ENCODE results near the gene KCNH4.
"Not testable (repeated sequence)": the region's sequence is repeated elsewhere in the genome, so short reads cannot be mapped to it uniquely, and the experiment has no call there.

Gene KCNH4

DNA sequence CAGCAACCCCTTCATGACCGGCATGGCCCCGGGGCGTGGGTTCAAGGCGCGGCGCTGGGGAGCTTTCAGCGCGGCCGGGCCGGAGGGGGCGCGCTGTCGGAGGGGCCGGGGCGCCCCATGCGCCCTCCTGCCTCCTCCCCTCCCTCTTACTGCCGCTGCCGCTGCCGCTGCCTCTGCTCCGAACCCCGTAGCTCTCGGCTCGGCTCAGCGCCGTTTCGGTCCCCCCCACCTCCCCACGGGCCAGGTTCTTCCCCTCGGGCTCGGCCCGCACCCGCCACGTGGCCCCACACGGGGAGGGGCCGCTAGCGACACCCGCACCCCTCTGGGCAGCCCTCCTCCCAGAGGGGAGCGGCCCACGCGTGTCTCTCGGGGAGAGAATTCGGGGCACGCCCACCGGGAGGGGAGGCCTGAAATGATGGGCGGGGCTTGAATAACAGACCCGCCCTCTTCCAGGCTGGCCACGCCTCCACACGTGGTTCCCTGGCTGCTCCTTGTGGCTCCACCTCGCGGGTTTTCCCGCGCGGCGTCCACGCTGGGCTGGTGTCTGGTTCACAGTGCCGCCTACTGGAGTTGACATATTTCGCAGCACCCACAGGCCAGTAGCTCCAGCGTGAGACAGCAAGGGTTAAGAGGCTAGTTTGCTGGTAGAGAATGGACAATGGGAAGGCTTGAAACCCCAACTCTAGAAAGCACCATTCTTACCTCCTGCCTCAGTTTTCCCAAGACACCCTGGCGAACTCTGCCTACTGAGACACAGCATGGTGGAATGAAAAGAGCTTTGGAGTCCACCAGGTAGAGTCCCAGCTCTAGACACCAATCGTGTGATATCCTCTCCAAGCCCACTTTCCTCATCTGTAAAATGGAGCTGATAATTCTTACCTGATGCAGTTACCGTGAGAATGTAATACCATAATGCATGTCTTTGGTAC, at the start of gene KCNH4:
Gene KCNH4 (minus strand): TSS at position 221 of the 929 bp plus-strand sequence. CDS start 197 bp downstream, at position 24.
- DNase-seq (ENCODE audit: low spot score in 2 of 2) (peak; percentile 82 to 84), ATAC-seq (ENCODE audit: low read depth) (peak; percentile 58)
- no peaks in the 10 kb centered on the region for H3K27me3 Mint-ChIP-seq
- no peaks in the 10 kb centered on the region for H3K9me3 Mint-ChIP-seq
- H3K4me1 Mint-ChIP-seq: peaks cover 36% of the 10 kb centered on the region
- no peaks in the 10 kb centered on the region for H3K36me3 Mint-ChIP-seq
- peak within 1 kb of the TSS; percentile 50 for H3K27ac Mint-ChIP-seq
- peak within 1 kb of the TSS; percentile 79 for H3K4me3 Mint-ChIP-seq

DNA sequence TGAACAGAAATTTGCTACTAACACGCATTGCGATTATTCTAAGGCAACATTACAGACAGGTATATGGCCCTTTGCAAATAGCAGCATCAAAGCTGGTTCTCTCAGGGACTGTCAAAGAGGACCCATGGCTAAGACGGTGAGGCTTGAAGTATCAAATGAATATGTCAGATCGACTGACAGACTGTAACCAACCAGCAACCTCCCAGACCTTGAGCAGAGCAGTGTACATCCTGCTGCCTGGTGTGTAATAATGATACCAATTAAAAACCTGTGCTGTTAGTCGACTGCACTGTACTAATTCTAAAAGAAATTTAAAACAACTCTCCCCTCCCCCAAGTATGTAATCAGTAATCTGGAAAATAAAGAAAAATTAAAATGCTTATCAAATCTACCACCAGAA, 49.3 kb upstream of the KCNH4 start:
- peaks cover 2% of the 10 kb centered on the region for H3K4me1 Mint-ChIP-seq
- peaks cover 2% of the 10 kb centered on the region for H3K36me3 Mint-ChIP-seq
- no peaks in the 10 kb centered on the region for H3K9me3 Mint-ChIP-seq
- DNase-seq (ENCODE audit: low spot score in 2 of 2): no peak
- no peak for ATAC-seq (ENCODE audit: low read depth)
- H3K27me3 Mint-ChIP-seq: no peaks in the 10 kb centered on the region
- no peak overlapping the region for H3K27ac Mint-ChIP-seq
- no peak overlapping the region for H3K4me3 Mint-ChIP-seq

DNA sequence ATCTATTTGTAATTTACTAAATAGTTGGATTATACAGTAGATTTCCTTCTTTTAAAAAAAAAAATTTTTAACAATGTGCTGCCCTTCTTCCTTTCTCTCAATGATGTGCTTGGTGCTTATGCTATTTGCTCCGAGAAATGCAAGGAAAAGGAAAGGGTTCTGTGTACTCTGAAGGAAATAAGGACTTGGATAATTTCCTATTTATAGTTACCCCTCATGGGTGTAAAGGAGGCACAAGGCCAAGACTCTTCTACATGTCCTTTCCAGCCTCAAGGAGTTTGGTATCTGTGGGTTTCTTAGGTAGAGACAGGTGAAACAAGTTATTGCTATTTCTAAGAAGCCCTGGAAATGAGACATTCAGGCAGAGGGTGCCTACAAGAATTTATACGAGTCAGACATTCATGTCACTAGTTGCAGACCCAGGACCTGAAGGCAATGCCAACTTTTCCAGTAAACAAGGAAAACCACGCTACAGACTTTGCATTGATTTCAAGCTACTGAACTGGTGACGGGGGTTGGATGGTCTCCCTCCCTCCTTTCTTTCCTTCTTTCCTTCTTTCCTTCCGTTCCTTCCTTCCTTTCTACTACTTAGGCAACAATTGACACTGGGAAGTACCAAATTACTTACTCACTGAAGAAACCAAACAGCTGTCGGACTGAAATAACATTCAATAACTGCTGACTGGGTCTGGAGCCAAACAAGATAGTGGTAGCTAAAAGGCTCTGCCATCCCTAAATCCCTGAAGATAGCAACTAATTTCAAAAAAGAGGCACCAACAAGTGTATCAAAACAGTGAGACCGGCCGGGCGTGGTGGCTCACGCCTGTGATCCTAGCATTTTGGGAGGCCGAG, 47.1 kb upstream of the KCNH4 start:
- ATAC-seq (ENCODE audit: low read depth) (no peak), DNase-seq (ENCODE audit: low spot score in 2 of 2) (no peak)
- Mint-ChIP-seq H3K27me3 (no peaks in the 10 kb centered on the region), H3K4me1 (no peaks in the 10 kb centered on the region), H3K36me3 (peaks cover 9% of the 10 kb centered on the region), H3K9me3 (no peaks in the 10 kb centered on the region), H3K4me3 (no peak overlapping the region), H3K27ac (peak overlapping the region; percentile 38)

DNA sequence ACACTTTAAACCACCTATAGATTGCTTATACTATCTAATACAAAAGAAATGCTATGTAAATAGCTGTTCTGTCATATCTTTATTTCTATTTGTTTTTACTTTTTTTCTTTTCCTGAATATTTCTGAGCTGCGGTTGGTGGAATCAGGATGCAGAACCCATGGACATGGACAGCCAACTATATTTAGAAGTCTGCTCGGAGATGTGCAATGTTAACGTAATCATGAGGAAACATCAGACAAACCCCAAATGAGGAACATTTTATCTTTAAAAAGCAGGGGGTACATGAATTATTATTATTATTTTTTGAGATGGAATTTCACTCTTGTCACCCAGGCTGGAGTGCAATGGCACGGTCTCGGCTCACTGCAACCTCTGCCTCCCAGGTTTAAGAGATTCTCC, 44.7 kb upstream of the KCNH4 start:
- Mint-ChIP-seq H3K27ac (no peak overlapping the region), H3K27me3 (no peaks in the 10 kb centered on the region), H3K4me3 (no peak overlapping the region), H3K4me1 (peaks cover 6% of the 10 kb centered on the region), H3K36me3 (peaks cover 15% of the 10 kb centered on the region), H3K9me3 (no peaks in the 10 kb centered on the region)
- DNase-seq (ENCODE audit: low spot score in 2 of 2) (no peak), ATAC-seq (ENCODE audit: low read depth) (no peak)

DNA sequence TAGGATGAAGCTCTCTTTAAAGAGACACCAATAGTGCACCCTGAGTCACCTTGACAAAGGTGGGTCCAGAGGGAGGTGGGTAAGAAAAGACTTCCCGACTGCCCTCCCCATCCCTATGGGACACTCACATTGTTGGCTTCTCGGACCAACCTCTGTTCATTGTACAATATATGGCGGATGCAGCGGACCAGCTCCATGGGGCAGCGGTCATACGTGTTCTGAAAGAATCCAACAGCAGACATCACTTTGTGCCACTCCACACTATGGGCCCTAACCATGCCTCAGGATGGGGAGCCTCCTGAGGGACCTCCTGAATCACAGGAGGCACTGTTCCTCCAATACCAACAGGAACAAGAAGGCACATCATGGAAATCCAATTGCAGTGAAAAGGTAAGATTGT, 43.7 kb upstream of the KCNH4 start:
- Mint-ChIP-seq H3K27ac (no peak overlapping the region), H3K36me3 (peaks cover 15% of the 10 kb centered on the region), H3K4me3 (no peak overlapping the region), H3K9me3 (no peaks in the 10 kb centered on the region), H3K27me3 (no peaks in the 10 kb centered on the region), H3K4me1 (peaks cover 6% of the 10 kb centered on the region)
- DNase-seq (ENCODE audit: low spot score in 2 of 2) (no peak), ATAC-seq (ENCODE audit: low read depth) (no peak)

DNA sequence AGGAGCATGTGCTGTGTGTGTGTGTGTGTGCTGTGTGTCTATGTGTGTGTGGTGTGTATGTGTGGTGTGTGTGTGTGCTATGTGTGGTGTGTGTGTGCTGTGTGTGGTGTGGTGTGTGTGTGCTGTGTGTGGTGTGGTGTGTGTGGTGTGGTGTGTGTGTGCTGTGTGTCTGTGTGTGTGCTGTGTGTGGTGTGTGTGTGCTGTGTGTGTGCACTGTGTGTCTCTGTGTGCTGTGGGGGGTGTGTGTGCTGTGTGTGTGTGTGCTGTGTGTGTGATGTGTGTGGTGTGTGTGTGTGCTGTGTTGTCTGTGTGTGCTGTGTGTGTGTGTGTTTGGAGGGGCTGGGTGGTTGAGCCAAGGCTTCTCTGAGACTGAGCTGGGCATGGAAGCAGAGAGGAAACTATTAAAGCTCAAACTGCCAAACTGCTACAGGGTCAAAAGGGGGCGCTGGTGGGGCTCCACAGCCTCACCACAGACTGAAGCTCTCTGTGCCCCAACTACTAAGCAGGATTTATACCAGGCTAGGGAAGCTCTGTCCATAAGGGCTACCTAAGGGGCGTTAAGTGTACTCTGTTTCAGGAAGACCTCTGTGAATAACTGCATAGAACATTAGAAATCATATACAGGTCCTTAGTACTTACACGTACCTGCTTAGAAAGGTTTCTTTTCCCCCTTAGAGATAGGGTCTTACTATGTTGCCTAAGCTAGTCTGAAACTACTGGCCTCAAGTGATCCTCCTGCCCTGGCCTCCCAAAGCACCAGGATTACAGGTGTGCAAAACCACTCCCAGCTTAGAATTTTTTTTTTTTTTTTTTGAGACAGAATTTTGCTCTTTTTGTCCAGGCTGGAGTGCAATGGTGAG, 41.2 kb upstream of the KCNH4 start:
- no peaks in the 10 kb centered on the region for H3K9me3 Mint-ChIP-seq
- H3K4me1 Mint-ChIP-seq: peaks cover 6% of the 10 kb centered on the region
- peak; percentile 26 to 39 for DNase-seq (ENCODE audit: low spot score in 2 of 2)
- peak; percentile 77 for ATAC-seq (ENCODE audit: low read depth)
- H3K4me3 Mint-ChIP-seq: no peak overlapping the region
- peak overlapping the region; percentile 70 for H3K27ac Mint-ChIP-seq
- H3K36me3 Mint-ChIP-seq: peaks cover 25% of the 10 kb centered on the region
- H3K27me3 Mint-ChIP-seq: no peaks in the 10 kb centered on the region

DNA sequence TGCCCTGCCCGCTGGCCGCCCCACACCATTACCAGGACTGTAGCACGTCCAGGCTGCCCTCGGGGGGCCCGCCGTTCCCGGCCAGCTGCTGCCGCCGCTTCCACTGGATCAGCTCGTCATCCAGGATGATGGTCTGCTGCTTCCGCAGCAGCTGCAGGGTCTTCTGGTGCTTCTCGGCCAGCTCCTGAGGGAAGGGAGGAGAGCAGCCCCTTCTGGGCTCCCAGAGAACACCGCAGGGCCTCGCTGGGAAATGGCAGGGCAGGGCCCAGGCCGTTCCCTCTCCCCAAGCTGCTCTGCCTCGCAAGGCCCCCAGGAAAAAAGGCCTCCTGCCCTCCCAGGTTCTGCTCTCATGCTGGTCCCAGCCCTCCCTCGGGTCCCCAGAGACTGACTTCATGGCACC, 38.3 kb upstream of the KCNH4 start:
- not testable (repeated sequence) for DNase-seq (ENCODE audit: low spot score in 2 of 2); H3K27me3 Mint-ChIP-seq; H3K4me1 Mint-ChIP-seq; H3K27ac Mint-ChIP-seq; H3K9me3 Mint-ChIP-seq; H3K4me3 Mint-ChIP-seq; ATAC-seq (ENCODE audit: low read depth)
- H3K36me3 Mint-ChIP-seq: peaks cover 28% of the 10 kb centered on the region

DNA sequence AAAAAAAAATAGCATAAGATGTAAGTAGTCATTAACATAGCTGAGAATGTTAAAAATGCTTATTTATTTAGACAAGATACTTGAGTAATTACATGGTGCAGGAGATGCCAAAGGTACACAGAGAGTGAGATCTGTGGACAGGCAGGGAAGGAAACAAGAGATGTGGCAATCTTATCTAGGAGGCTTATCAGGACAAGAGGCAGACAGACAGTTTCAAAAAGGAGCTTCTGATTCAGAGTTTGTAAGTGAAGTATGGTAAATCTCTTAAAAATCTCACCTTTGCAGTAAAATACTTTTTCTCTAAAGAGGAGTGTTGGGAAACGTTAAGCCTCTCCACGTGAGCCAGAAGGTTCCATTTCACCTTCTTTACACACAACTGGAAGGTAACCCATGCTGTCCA, 33.2 kb upstream of the KCNH4 start:
- Mint-ChIP-seq H3K27me3 (no peaks in the 10 kb centered on the region), H3K9me3 (no peaks in the 10 kb centered on the region), H3K4me3 (no peak overlapping the region), H3K4me1 (no peaks in the 10 kb centered on the region), H3K36me3 (peaks cover 30% of the 10 kb centered on the region), H3K27ac (no peak overlapping the region)
- ATAC-seq (ENCODE audit: low read depth) (no peak), DNase-seq (ENCODE audit: low spot score in 2 of 2) (no peak)

DNA sequence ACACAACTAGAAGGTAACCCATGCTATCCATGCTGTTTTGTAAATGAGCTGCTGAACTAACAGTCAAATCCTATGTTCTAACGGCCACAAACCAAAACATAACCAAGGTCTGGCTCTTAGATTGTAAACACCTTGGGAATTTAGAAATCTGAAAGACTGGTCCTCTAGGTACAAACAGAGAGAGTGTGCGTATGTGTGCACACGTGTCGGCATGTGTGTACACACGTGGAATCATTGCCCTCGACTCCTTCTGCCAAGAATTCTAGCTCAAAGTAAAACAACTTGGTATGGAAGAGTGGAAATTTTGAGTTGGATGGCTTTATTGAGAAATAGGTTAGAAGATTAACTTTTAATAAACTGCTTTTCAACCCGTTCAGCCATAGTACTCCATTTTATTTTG, 31.4 kb upstream of the KCNH4 start:
- no peak for ATAC-seq (ENCODE audit: low read depth)

DNA sequence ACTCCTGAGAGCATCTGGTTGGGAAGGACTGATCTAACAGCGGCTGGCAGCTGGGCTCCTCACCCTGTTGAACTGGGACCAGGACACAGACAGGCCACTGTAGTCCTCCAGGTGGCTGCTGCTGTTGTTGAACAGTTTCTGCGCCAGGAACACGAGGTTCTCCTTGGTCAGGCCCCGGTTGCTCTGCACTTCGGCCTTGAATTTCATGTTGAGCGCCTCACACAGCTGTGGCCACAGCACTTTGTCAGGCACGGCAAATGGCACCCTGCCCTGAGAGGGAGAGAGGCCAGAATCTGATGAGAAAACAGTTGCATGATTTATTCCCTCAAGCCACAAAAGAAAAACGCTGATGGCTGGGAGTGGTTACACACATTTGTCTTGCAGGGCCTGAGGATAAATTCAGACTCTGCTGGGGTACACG, 31.0 kb upstream of the KCNH4 start:
- H3K4me3 Mint-ChIP-seq: not testable (repeated sequence)

More for the DNA sequence above, 31.4 kb upstream of the KCNH4 start:
- no peaks in the 10 kb centered on the region for H3K9me3 Mint-ChIP-seq
- peaks cover 27% of the 10 kb centered on the region for H3K36me3 Mint-ChIP-seq
- H3K27me3 Mint-ChIP-seq: no peaks in the 10 kb centered on the region
- H3K27ac Mint-ChIP-seq: no peak overlapping the region
- DNase-seq (ENCODE audit: low spot score in 2 of 2): no peak
- no peaks in the 10 kb centered on the region for H3K4me1 Mint-ChIP-seq
- no peak overlapping the region for H3K4me3 Mint-ChIP-seq

DNA sequence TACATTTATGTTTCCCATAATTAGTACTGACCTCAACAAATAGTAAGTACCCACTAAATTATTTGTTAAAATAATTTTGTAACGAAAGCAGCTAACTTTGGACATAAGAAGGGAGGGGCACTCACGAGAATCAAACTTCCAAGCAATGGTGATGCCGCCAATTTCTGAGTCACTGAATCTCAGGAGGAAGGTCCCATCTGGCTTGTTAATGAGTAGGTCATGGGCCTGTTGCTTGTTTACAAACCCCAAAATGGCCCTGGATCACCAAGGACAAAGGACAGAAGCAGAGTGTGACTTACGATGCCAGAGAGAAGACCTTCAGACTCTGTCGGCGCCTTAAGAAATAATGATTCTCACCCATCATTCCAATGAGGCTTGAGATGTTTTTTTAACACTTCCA, 29.1 kb upstream of the KCNH4 start:
- Mint-ChIP-seq H3K36me3 (peaks cover 27% of the 10 kb centered on the region), H3K4me3 (no peak overlapping the region), H3K9me3 (no peaks in the 10 kb centered on the region), H3K4me1 (no peaks in the 10 kb centered on the region), H3K27me3 (no peaks in the 10 kb centered on the region), H3K27ac (no peak overlapping the region)
- no peak for DNase-seq (ENCODE audit: low spot score in 2 of 2)
- no peak for ATAC-seq (ENCODE audit: low read depth)

More for the DNA sequence above, 31.0 kb upstream of the KCNH4 start:
- not testable (repeated sequence) for H3K4me1 Mint-ChIP-seq; H3K27me3 Mint-ChIP-seq; ATAC-seq (ENCODE audit: low read depth); H3K9me3 Mint-ChIP-seq; DNase-seq (ENCODE audit: low spot score in 2 of 2); H3K27ac Mint-ChIP-seq
- H3K36me3 Mint-ChIP-seq: peaks cover 24% of the 10 kb centered on the region

DNA sequence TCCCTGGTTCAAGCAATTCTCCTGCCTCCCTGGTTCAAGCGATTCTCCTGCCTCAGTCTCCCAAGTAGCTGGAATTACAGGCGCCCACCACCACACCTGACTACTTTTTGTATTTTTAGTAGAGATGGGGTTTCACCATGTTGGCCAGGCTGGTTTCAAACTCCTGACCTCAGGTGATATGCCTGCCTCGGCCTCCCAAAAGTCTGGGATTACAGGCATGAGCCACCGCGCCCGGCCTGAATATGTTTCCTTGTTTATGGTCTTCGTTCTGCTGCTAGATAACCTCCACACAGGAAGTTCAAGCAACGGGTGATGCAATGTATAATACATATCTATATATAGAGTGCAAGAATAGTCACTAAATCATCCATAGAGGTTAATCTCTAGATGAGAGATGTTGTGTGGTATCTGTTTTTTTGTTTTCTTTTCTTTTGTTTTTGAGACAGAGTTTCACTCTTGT, 25.2 kb upstream of the KCNH4 start:
- not testable (repeated sequence) for H3K4me3 Mint-ChIP-seq; DNase-seq (ENCODE audit: low spot score in 2 of 2); H3K4me1 Mint-ChIP-seq; H3K27me3 Mint-ChIP-seq; H3K9me3 Mint-ChIP-seq; ATAC-seq (ENCODE audit: low read depth)
- peak overlapping the region; percentile 45 for H3K27ac Mint-ChIP-seq
- H3K36me3 Mint-ChIP-seq: peaks cover 33% of the 10 kb centered on the region

DNA sequence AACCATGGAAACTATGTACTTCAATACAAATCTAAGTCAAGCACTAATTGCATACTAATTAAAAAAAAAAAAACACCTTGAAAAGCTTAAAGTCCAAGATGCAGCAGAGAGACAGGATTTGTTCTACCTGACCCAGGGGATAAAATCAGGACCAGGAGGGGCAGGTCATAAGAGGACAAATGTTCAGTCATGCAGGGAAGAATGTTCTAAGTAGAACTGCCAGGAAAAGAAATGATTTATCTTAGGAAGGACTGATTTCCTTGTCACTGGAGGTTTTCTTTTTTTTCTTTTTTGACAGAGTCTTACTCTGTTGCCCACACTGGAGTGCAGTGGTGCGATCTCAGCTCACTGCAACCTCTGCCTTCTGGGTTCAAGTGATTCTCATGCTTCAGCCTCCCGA, 22.4 kb upstream of the KCNH4 start:
- Mint-ChIP-seq H3K27me3 (no peaks in the 10 kb centered on the region), H3K4me3 (no peak overlapping the region), H3K27ac (peak overlapping the region; percentile 36), H3K9me3 (no peaks in the 10 kb centered on the region), H3K36me3 (peaks cover 25% of the 10 kb centered on the region), H3K4me1 (peaks cover 11% of the 10 kb centered on the region)
- DNase-seq (ENCODE audit: low spot score in 2 of 2) (no peak), ATAC-seq (ENCODE audit: low read depth) (no peak)

All from memory B cell (primary cell).